ENCODE data around the gene EBF3. TPM values are rescaled to one million over a fixed set of nuclear protein-coding genes. Genes with fewer than 3 reads are reported as not detected.

Gene EBF3
- total and polyA plus RNA-seq, 3 donors from 2014 or later, result 4.0 to 7.6 (median 6.0) TPM

- intact Hi-C loops (cut with DNase I; ENCODE audit: low total_unique reads), result no loop called here
- no peaks in the 10 kb centered on the region for H3K27me3 ChIP-seq
- WGBS, 2 donors, result 77 to 82% methylated on average over 16 to 18 of the region's 18 CpGs
- no peaks in the 10 kb centered on the region for H3K9me3 ChIP-seq
- H3K27ac ChIP-seq, result no peak overlapping the region
- H3K4me3 ChIP-seq, result no peak overlapping the region
- no peak for DNase-seq
- TF ChIP-seq CTCF (IDR thresholded peaks at IDR 0.05), result no peak
- no peak for TF ChIP-seq POLR2A (IDR thresholded peaks at IDR 0.05)
- H3K4me1 ChIP-seq, result no peaks in the 10 kb centered on the region
- H3K36me3 ChIP-seq (ENCODE audit: low read depth, missing control alignments), result no peaks in the 10 kb centered on the region
These were observed 95.5 kb downstream of the EBF3 start for GRCh38 chr10:129868449-129869035.

GRCh38 chr10:129867631-129868179 is 96.4 kb downstream of the EBF3 start:
- TF ChIP-seq POLR2A (IDR thresholded peaks at IDR 0.05), result no peak
- no peak for TF ChIP-seq CTCF (IDR thresholded peaks at IDR 0.05)
- Histone ChIP-seq H3K27ac (no peak overlapping the region), H3K4me1 (no peaks in the 10 kb centered on the region), H3K27me3 (no peaks in the 10 kb centered on the region), H3K36me3 (ENCODE audit: low read depth, missing control alignments) (no peaks in the 10 kb centered on the region), H3K4me3 (no peak overlapping the region), H3K9me3 (no peaks in the 10 kb centered on the region)
- intact Hi-C loops (cut with DNase I; ENCODE audit: low total_unique reads), result no loop called here
- WGBS, 2 donors, result 96 to 97% methylated on average over 36 of the region's 36 CpGs
- no peak for DNase-seq

GRCh38 chr10:129866894-129867293 is 97.2 kb downstream of the EBF3 start:
- Histone ChIP-seq H3K4me1 (no peaks in the 10 kb centered on the region), H3K27me3 (no peaks in the 10 kb centered on the region), H3K27ac (no peak overlapping the region), H3K9me3 (no peaks in the 10 kb centered on the region), H3K36me3 (ENCODE audit: low read depth, missing control alignments) (no peaks in the 10 kb centered on the region), H3K4me3 (no peak overlapping the region)
- WGBS, 2 donors, result 91 to 95% methylated on average over 11 to 16 of the region's 16 CpGs
- intact Hi-C loops (cut with DNase I; ENCODE audit: low total_unique reads), result no loop called here
- no peak for DNase-seq
- TF ChIP-seq CTCF (IDR thresholded peaks at IDR 0.05) (no peak), POLR2A (IDR thresholded peaks at IDR 0.05) (no peak)

GRCh38 chr10:129865960-129866359 is 98.1 kb downstream of the EBF3 start:
- Histone ChIP-seq H3K4me3 (no peak overlapping the region), H3K36me3 (ENCODE audit: low read depth, missing control alignments) (no peaks in the 10 kb centered on the region), H3K27ac (no peak overlapping the region), H3K4me1 (no peaks in the 10 kb centered on the region), H3K27me3 (no peaks in the 10 kb centered on the region), H3K9me3 (no peaks in the 10 kb centered on the region)
- intact Hi-C loops (cut with DNase I; ENCODE audit: low total_unique reads), result no loop called here
- 80 to 100% methylated on average over 2 of the region's 2 CpGs for WGBS, 2 donors
- DNase-seq, result no peak
- TF ChIP-seq POLR2A (IDR thresholded peaks at IDR 0.05) (no peak), CTCF (IDR thresholded peaks at IDR 0.05) (no peak)

GRCh38 chr10:129865413-129865812 is 98.7 kb downstream of the EBF3 start:
- H3K27me3 ChIP-seq, result no peaks in the 10 kb centered on the region
- no peak overlapping the region for H3K4me3 ChIP-seq
- no peaks in the 10 kb centered on the region for H3K36me3 ChIP-seq (ENCODE audit: low read depth, missing control alignments)
- H3K27ac ChIP-seq, result no peak overlapping the region
- no peaks in the 10 kb centered on the region for H3K9me3 ChIP-seq
- intact Hi-C loops (cut with DNase I; ENCODE audit: low total_unique reads), result no loop called here
- 87 to 92% methylated on average over 7 of the region's 7 CpGs for WGBS, 2 donors
- TF ChIP-seq CTCF (IDR thresholded peaks at IDR 0.05), result no peak
- no peak for TF ChIP-seq POLR2A (IDR thresholded peaks at IDR 0.05)
- H3K4me1 ChIP-seq, result no peaks in the 10 kb centered on the region
- DNase-seq, result no peak
